ENCODE data around the gene RHOBTB3. TPM values are rescaled to one million over a fixed set of nuclear protein-coding genes. Genes with fewer than 3 reads are reported as not detected.

The RHOBTB3 gene
- total RNA-seq, 1 donor from 2014 or later = 66.9 TPM

DNA sequence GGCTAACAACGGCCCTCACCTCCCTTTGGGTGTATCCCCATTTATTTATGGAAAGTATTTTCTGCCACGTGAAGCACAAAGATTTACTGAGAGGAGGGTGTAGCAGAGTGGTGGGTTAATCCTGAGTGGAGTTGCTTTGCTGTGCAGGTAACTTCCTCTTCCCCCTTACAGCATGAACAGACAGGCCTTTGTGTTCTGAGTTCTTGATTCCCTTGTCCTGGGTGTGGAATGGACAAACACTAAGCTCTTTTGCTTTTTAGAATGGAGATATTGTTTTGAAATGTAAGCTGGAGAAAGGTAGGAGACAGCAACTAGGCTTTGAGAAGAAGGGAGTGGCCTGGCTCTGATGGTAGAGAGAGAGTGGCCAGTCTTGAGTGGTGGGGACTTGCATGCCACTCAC, 108.5 kb downstream of the RHOBTB3 start:
- DNase-seq (ENCODE audit: low read depth, low spot score) = no peak

DNA sequence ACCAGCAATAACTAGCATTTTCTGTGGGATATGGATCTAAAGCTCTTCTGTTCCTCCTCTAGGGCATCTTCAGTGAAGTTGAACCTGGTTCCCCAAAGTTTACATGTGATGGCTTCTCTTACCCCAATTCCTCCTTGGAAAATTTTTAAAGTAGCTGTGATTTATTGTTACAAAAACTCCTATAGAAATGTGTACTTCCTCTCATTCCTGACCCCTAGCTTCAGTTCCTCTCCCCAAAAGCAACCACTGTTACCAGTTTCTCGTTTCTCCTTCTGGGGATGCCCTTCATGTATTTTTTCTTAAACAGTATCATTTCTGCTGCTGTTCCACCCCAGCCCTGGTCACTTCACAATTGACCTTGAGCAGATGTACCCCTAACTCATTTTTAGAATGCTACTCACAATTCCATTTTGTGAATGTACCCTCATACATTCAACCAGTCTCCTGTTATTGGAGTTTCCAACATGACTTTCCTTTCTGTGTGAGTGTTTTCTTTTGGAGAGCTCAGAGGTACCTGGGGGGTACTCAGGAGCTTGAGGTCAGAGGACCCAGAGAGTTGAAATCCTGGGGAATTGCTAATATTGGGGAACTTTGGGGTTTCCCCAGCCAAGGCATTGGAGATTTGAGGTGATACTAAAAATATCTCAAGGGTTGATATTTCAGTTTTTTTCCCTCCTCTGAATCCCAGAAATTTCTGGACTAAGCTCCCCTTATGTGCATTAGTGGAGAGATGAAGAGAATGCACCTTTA, 110.0 kb downstream of the RHOBTB3 start:
- DNase-seq (ENCODE audit: low read depth, low spot score) = no peak

DNA sequence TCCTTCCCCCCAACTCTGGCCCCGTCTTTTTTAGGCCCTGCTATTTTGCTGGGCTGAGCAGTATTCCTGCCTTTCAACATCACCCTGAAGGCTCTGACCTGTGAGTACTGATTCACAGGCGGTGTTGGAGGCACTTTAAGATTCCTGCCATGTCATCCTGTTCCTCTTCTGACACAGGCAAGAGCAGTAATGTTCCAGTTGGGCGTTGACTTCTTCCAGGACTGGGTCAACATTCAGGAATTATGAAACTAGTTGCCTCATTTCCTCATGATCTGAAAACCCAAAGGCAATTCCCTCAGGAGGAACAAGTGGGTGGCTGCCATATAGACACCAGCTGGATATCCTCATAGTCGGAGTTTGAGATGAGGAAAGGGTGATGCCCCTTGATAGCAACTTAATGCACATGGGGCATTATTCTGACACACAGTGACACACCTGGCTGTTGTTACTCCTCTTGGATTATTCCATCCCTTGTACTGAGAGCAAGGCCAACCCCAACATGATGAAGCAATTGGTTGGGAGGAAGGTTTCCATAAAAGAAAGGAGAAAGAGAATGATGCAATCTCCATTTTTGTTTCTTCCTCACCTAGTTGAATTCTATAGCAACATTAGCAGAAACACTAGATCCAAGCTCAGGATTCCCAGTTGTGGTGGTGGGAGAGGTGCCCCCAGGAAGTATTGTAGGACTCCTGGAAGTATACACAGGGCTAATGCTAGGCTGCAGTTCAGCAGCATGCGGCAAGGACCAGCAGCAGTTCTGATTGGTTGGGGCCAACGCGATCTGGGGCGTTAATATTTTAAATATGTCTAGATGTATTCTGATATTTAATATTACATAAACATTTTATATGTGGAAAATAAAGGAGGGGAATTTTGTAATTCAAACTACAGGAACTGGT, 111.0 kb downstream of the RHOBTB3 start:
- DNase-seq (ENCODE audit: low read depth, low spot score) = no peak

DNA sequence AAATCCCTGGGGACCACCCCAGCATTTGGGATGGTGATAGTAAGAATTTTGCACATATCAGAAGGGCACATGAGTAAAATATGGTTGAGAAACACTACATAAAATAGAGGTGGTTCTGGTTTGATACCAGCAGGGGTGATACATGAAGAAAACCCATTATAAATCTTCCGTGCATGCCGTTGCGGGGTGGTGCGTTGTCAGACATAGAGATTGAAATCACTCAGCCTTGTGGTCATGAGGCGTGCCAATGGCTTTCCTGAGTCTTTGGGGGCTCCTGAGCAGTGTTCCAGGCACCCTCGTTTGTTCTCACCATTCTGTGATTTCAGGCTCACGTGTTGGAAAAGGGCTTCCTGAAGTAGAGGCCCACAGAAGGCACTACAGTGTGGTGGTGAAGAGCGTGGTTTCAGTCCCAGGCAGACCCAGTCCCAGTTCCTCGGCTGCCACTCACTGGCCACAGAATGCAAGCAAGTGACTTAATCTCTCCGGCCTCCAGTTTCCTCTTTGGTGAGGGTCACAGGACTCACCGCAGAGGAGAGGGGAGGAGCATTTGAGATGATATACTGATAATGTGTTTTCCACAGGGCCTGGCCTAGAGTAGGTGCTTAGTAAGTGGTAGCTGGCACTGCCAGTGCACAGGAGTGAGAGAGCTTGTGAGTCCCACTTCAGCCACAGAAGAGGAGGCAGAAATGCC, 111.9 kb downstream of the RHOBTB3 start:
- DNase-seq (ENCODE audit: low read depth, low spot score) = no peak

DNA sequence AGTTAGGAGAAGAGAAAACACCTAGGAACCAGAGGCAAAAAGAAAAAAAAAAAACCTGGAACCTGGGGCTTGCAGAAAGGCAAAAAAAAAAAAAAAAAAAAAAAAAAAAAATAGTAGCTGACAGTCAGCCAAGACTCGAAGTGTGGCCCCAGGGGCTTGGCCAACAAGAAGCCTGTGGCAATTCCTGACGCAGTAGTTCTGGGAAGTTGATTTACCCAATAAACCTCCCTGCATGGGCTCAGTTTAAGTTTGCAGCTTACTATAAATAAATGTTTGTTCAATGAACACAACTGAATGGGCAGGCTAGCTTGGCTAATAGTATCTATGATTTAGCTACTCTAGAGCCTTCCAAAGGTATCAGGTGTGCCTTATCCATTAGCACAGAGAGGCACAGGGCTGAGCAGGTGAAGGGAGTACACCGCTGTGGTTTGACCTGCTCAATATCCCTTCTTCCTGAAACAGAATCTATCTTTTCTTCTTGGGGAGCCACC, 112.6 kb downstream of the RHOBTB3 start:
- no peak for DNase-seq (ENCODE audit: low read depth, low spot score)

DNA sequence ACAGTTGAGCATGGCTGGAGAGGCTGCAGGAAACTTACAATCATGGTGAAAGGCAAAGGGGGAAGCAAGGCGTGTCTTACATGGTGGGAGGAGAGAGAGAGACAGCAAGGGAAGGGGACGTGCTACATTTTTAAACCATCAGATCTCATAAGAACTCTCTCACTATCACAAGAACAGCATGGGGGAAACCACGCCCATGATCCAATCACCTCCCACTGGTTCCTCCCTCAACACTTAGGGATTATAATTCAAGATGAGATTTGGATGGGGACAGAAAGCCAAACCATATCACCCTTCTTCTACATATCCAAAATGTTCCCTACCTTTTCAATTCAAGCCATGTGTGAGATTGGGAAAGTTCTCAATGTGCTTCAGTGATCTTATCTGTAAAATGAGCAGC, 114.3 kb downstream of the RHOBTB3 start:
- DNase-seq (ENCODE audit: low read depth, low spot score) = no peak

Other genes starting within 250 kb of the RHOBTB3 start
- gene SKIC3, start 176.4 kb upstream of the RHOBTB3 start, total RNA-seq = 124 and 138 TPM in 2 replicates
- gene ARSK, start 176.2 kb upstream of the RHOBTB3 start, total RNA-seq = 7.5 and 8.2 TPM in 2 replicates
- gene GPR150, start 111.2 kb upstream of the RHOBTB3 start, total RNA-seq = 0.20 and 0.32 TPM in 2 replicates
- 1.3 and 1.8 TPM in 2 replicates for gene RFESD, start 84.6 kb upstream of the RHOBTB3 start, total RNA-seq
- gene SPATA9, start 48.3 kb upstream of the RHOBTB3 start, total RNA-seq = 0.11 and 0.13 TPM in 2 replicates
- gene GLRX, start 91.4 kb downstream of the RHOBTB3 start, total RNA-seq = 18.9 and 20.3 TPM in 2 replicates
- 18.5 and 21.0 TPM in 2 replicates for gene ELL2, start 230.5 kb downstream of the RHOBTB3 start, total RNA-seq